Esophagus squamous epithelium (tissue), 4 donors: ENCODE results near the gene EFNA1.
"Not testable (repeated sequence)": the region's sequence is repeated elsewhere in the genome, so short reads cannot be mapped to it uniquely, and the experiment has no call there.

Source experiments
- CTCF ChIP-seq, 6 experiments: fragments of 450-650 bp in 4 of 6; fragments of 200-600 bp in 2 of 6; sonication (generic) in 2 of 6; IDR thresholded peaks; one replicate each; pipeline ENCODE4 v1.5.1; 2016 to 2019; ENCODE audit warnings: antibody characterized with exemption in 6 of 6, mild to moderate bottlenecking in 4 of 6, moderate library complexity in 4 of 6
- POLR2A ChIP-seq, 4 donors: fragments of 450-650 bp; IDR thresholded peaks; one replicate each; pipeline ENCODE4 v1.6.1; 2017; ENCODE audit warnings: antibody characterized with exemption in 4 of 4, mild to moderate bottlenecking in 4 of 4, moderate library complexity in 3 of 4

DNA sequence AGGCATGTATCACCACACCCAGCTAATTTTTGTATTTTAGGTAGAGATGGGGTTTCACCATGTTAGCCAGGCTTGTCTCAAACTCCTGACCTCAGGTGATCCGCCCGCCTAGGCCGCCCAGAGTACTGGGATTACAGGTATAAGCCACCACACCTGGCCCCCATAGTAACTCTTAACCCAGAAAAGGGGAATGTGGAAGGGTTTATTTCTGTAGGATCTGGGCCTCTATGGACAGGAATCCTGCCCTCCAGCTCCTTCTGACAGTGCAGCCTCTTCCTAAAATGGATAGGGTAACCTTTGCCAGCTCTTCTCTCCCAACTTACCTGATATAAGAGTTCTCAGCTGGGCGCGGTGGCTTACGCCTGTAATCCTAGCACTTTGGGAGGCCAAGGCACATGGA lies 35.0 kb downstream of the EFNA1 start:
- not testable (repeated sequence) for TF ChIP-seq CTCF, POLR2A (IDR thresholded peaks at IDR 0.05)
